K562 (cell line): ENCODE data around the gene RPL28. TPM values are rescaled to one million over a fixed set of nuclear protein-coding genes. Genes with fewer than 3 reads are reported as not detected.
A peak's percentile ranks its signal among the peaks of the same experiment; 100 is the strongest.

Experiments
- C11orf30 ChIP-seq: fragments of 450-650 bp; IDR thresholded peaks from 2 replicates; pipeline ENCODE4 v1.6.1; 2016; ENCODE audit warnings: low read depth, mild to moderate bottlenecking
- CXXC5 ChIP-seq: fragments of 250-450 bp; sonication (Bioruptor Pico); IDR thresholded peaks from 2 replicates; pipeline ENCODE4 v1.8.0; 2022; ENCODE audit warnings: inconsistent platforms, mild to moderate bottlenecking, moderate library complexity
- ETS2 ChIP-seq: IDR thresholded peaks from 2 replicates; pipeline ENCODE4 v1.6.1; 2016; ENCODE audit warnings: borderline replicate concordance, missing genetic modification characterization, mild to moderate bottlenecking, moderate library complexity, missing compliant biosample characterization; ENCODE audit not compliant: poor library complexity, severe bottlenecking
- GABPB1 ChIP-seq: sonication (generic); formaldehyde crosslinking; IDR thresholded peaks from 2 replicates; pipeline ENCODE4 v1.8.0; 2022; ENCODE audit warnings: mild to moderate bottlenecking, missing genetic modification reagents
- LARP7 ChIP-seq: fragments of 450-650 bp; IDR thresholded peaks from 2 replicates; pipeline ENCODE4 v1.6.1; 2016
- MAFF ChIP-seq: IDR thresholded peaks from 2 replicates; pipeline ENCODE4 v1.6.1; 2012; ENCODE audit warnings: low read length, improper control_type of control experiment
- MCM2 ChIP-seq: fragments of 450-650 bp; IDR thresholded peaks from 2 replicates; pipeline ENCODE4 v1.6.1; 2017; ENCODE audit warnings: low read depth, mild to moderate bottlenecking
- POLR2G ChIP-seq: fragments of 200-400 bp; formaldehyde crosslinking; IDR thresholded peaks from 2 replicates; pipeline ENCODE4 v1.6.1; 2017; ENCODE audit warnings: low read depth, mild to moderate bottlenecking, antibody characterized with exemption, low read length, moderate library complexity
- POU5F1 ChIP-seq: fragments of 150-350 bp; IDR thresholded peaks from 2 replicates; pipeline ENCODE4 v1.6.1; 2014; ENCODE audit warnings: borderline replicate concordance, low read length, low read depth, mild to moderate bottlenecking; ENCODE audit not compliant: partially characterized antibody
- RFX5 ChIP-seq: IDR thresholded peaks from 2 replicates; pipeline ENCODE4 v1.6.1; 2011; ENCODE audit warnings: low read depth, mild to moderate bottlenecking, improper control_type of control experiment, low read length
- RHOXF2B ChIP-seq: fragments of 250-450 bp; sonication (Bioruptor Pico); conservative IDR thresholded peaks from 2 replicates; pipeline ENCODE4 v1.5.1; 2021
- SETDB1 ChIP-seq: IDR thresholded peaks from one replicate; pipeline ENCODE4 v1.6.1; 2012; ENCODE audit warnings: low read length, control low read depth, inconsistent platforms
- STAT6 ChIP-seq: sonication (generic); formaldehyde crosslinking; IDR thresholded peaks from 2 replicates; pipeline ENCODE4 v1.8.1; 2023; ENCODE audit warnings: mild to moderate bottlenecking, missing genetic modification reagents
- TAL1 ChIP-seq: fragments of 450-650 bp; IDR thresholded peaks from 2 replicates; pipeline ENCODE4 v1.6.1; 2016; ENCODE audit warnings: mild to moderate bottlenecking
- THRA ChIP-seq: fragments of 450-650 bp; IDR thresholded peaks from 2 replicates; pipeline ENCODE4 v1.6.1; 2017; ENCODE audit warnings: mild to moderate bottlenecking, moderate library complexity
- TRIM28 ChIP-seq: fragments of 450-650 bp; IDR thresholded peaks from 2 replicates; pipeline ENCODE4 v1.6.1; 2017
- TSC22D4 ChIP-seq: fragments of 450-650 bp; IDR thresholded peaks from 2 replicates; pipeline ENCODE4 v1.6.1; 2016; ENCODE audit warnings: missing genetic modification characterization, missing biosample characterization, control low read depth
- ZNF133 ChIP-seq: fragments of 250-450 bp; sonication (Bioruptor Pico); IDR thresholded peaks from 2 replicates; pipeline ENCODE4 v1.4.0; 2020; ENCODE audit warnings: mild to moderate bottlenecking
- ZNF165 ChIP-seq: fragments of 250-450 bp; sonication (Bioruptor Pico); IDR thresholded peaks from 2 replicates; pipeline ENCODE4 v1.4.0; 2020; ENCODE audit warnings: borderline replicate concordance
- ZNF445 ChIP-seq: fragments of 250-450 bp; sonication (Bioruptor Pico); IDR thresholded peaks from 2 replicates; pipeline ENCODE4 v1.4.0; 2020; ENCODE audit warnings: low read depth, mild to moderate bottlenecking, moderate library complexity
- polyA plus RNA-seq, 8 experiments: library from polyadenylated mRNA; depleted of rRNA in 4 of 8; stranded (reverse) in 5 of 8; unstranded in 3 of 8; fragments of >200 nt; fragmentation: Nextera tagmentation in 2 of 8; fragmentation: Illumina TruSeq in 1 of 8; extraction: Ambion mirVana in 2 of 8; extraction: Trizol in 1 of 8; gene quantifications; 2 replicates each; pipeline versions ENCODE4 v1.2.1 to v1.2.3, GENCODE V29; 2011 to 2014; ENCODE audit warnings: inconsistent platforms in 1 of 8, missing spikeins in 1 of 8
- total RNA-seq, 7 experiments: library from RNA; depleted of rRNA in 6 of 7; stranded (reverse); fragments of >200 nt in 6 of 7; fragmentation: Illumina TruSeq in 2 of 7; extraction: Trizol in 2 of 7; gene quantifications; 2 replicates each; pipeline versions ENCODE4 v1.2.1 to v1.2.3, GENCODE V29; 2011 to 2021; ENCODE audit warnings: low replicate concordance in 1 of 7
- TF ChIP-seq, protein P1 (sequence below): fragments of 450-650 bp; IDR thresholded peaks from 2 replicates; pipeline ENCODE4 v1.6.1; 2014; ENCODE audit warnings: low read depth, mild to moderate bottlenecking, moderate library complexity, borderline replicate concordance
- TF ChIP-seq, protein P2 (sequence below): sonication (generic); formaldehyde crosslinking; IDR thresholded peaks from 2 replicates; pipeline ENCODE4 v1.9.0; 2022; ENCODE audit warnings: mild to moderate bottlenecking, missing genetic modification reagents
- TF ChIP-seq, protein P3 (sequence below): sonication (generic); formaldehyde crosslinking; IDR thresholded peaks from 2 replicates; pipeline ENCODE4 v1.8.0; 2022; ENCODE audit warnings: mild to moderate bottlenecking, missing genetic modification reagents

The RPL28 gene
- total and polyA plus RNA-seq, 9 of the 15 experiments (the other 6 are each of a cell fraction or from before 2014, with no cell fraction given): 124 to 3,106 (median 622) TPM

- TF ChIP-seq CXXC5 (CRISPR knock-in tag): peak; percentile 98
- TF ChIP-seq RHOXF2B (CRISPR knock-in tag): 0 out of 2 replicates have a peak, but pooled peaks have one; percentile 51
- TF ChIP-seq, protein P1, sequence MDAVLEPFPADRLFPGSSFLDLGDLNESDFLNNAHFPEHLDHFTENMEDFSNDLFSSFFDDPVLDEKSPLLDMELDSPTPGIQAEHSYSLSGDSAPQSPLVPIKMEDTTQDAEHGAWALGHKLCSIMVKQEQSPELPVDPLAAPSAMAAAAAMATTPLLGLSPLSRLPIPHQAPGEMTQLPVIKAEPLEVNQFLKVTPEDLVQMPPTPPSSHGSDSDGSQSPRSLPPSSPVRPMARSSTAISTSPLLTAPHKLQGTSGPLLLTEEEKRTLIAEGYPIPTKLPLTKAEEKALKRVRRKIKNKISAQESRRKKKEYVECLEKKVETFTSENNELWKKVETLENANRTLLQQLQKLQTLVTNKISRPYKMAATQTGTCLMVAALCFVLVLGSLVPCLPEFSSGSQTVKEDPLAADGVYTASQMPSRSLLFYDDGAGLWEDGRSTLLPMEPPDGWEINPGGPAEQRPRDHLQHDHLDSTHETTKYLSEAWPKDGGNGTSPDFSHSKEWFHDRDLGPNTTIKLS: 0 out of 2 replicates have a peak, but pooled peaks have one; percentile 19
- no peak for TF ChIP-seq LARP7
- TF ChIP-seq STAT6: no peak
- TF ChIP-seq, protein P2, sequence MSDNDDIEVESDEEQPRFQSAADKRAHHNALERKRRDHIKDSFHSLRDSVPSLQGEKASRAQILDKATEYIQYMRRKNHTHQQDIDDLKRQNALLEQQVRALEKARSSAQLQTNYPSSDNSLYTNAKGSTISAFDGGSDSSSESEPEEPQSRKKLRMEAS (CRISPR knock-in tag): no peak
- no peak for TF ChIP-seq ZNF445
- no peak for TF ChIP-seq TSC22D4 (tag)
- no peak for TF ChIP-seq SETDB1
- TF ChIP-seq TAL1: no peak
- TF ChIP-seq THRA: no peak
- no peak for TF ChIP-seq MAFF
- TF ChIP-seq C11orf30: peak; percentile 69
- TF ChIP-seq TRIM28: no peak
- TF ChIP-seq MCM2: no peak
- no peak; the same call in 1 of the 2 replicates for TF ChIP-seq GABPB1 (CRISPR knock-in tag)
- TF ChIP-seq ZNF133 (CRISPR knock-in tag): no peak
- no peak for TF ChIP-seq ETS2 (tag)
- TF ChIP-seq POU5F1: no peak
- TF ChIP-seq ZNF165 (CRISPR knock-in tag): no peak
- TF ChIP-seq, protein P3, sequence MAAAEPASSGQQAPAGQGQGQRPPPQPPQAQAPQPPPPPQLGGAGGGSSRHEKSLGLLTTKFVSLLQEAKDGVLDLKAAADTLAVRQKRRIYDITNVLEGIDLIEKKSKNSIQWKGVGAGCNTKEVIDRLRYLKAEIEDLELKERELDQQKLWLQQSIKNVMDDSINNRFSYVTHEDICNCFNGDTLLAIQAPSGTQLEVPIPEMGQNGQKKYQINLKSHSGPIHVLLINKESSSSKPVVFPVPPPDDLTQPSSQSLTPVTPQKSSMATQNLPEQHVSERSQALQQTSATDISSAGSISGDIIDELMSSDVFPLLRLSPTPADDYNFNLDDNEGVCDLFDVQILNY (CRISPR knock-in tag): no peak
- TF ChIP-seq RFX5: peak; percentile 63; the same call in 1 of the 2 replicates
- peak; percentile 88; the same call in 1 of the 2 replicates for TF ChIP-seq POLR2G
Measured at GRCh38 chr19:55339105-55339888, 46.4 kb upstream of the RPL28 start, which contains the start of gene KMT5C (continued).
